T-cell (primary cell): ENCODE measurements around the gene FAM135A. TPM values are rescaled to one million over a fixed set of nuclear protein-coding genes. Genes with fewer than 3 reads are reported as not detected.

Source experiments
- ATAC-seq, 4 experiments: fragments of 200-7000 bp in 3 of 4; fragments of 150-1000 bp in 1 of 4; cut with Tn5 transposase; replicated peaks in 1 of 4; 1 replicate in 3 of 4; 2 replicates in 1 of 4; pipeline ENCODE4 v1.10.0; 2021; ENCODE audit warnings: moderate library complexity in 3 of 4, mild to moderate bottlenecking in 2 of 4, moderate number of reproducible peaks in 1 of 4
- CTCF ChIA-PET, 2 donors: fragments of 300-600 bp; sonication (Branson Sonifier 250); formaldehyde crosslinking; loops; one replicate each; lab custom pipeline; 2022; ENCODE audit warnings: antibody characterized with exemption in 2 of 2; lab: Charles Lee
- POLR2A ChIA-PET, 2 donors: fragments of 300-600 bp; sonication (Branson Sonifier 250); formaldehyde crosslinking; loops; one replicate each; lab custom pipeline; 2022; ENCODE audit warnings: antibody characterized with exemption in 2 of 2; lab: Charles Lee
- DNase-seq, 35 experiments: peaks; one replicate each; pipeline versions ENCODE4 v3.0.0 to v3.0.0-alpha.2; 2013 to 2023
- H3K27ac ChIP-seq: one replicate; pipeline ENCODE4 v1.5.1; 2013; ENCODE audit warnings: low read length
- H3K27me3 ChIP-seq, 2 experiments: replicated peaks in 1 of 2; 1 replicate in 1 of 2; 2 replicates in 1 of 2; pipeline versions ENCODE4 v1.6.1 to v1.7.0; 2013; ENCODE audit warnings: low read length in 1 of 2, mixed read lengths in 1 of 2; ENCODE audit not compliant: control insufficient read depth in 2 of 2, insufficient read depth in 2 of 2; ENCODE audit errors: extremely low read depth in 1 of 2
- H3K36me3 ChIP-seq, 2 donors: 1 replicate in 1 of 2; 2 replicates in 1 of 2; pipeline versions ENCODE4 v1.6.1 to v1.7.0; 2013; ENCODE audit warnings: low read length in 1 of 2; ENCODE audit not compliant: control insufficient read depth in 2 of 2, insufficient read depth in 1 of 2; ENCODE audit errors: extremely low read depth in 1 of 2
- H3K4me1 ChIP-seq, 2 experiments: 1 replicate in 1 of 2; 2 replicates in 1 of 2; pipeline versions ENCODE4 v1.6.1 to v1.7.0; 2013; ENCODE audit warnings: low read length in 2 of 2, mixed read lengths in 1 of 2; ENCODE audit not compliant: insufficient read depth in 2 of 2, control insufficient read depth in 1 of 2; ENCODE audit errors: extremely low read depth in 1 of 2
- H3K4me3 ChIP-seq, 2 donors: 1 replicate in 1 of 2; 2 replicates in 1 of 2; pipeline versions ENCODE4 v1.5.1 to v1.7.0; 2013; ENCODE audit warnings: mild to moderate bottlenecking in 2 of 2, low read length in 1 of 2, moderate library complexity in 1 of 2; ENCODE audit not compliant: control insufficient read depth in 1 of 2; ENCODE audit errors: extremely low read depth in 1 of 2
- H3K9me3 ChIP-seq: 2 replicates; pipeline ENCODE4 v1.7.0; 2013
- H3K27ac Mint-ChIP-seq, 2 donors: one replicate each; pipeline ENCODE4 v1.8.0; 2020 to 2021; ENCODE audit warnings: mild to moderate bottlenecking in 2 of 2, mixed read lengths in 2 of 2
- H3K27me3 Mint-ChIP-seq, 2 donors: one replicate each; pipeline ENCODE4 v1.8.0; 2021 to 2022; ENCODE audit warnings: mixed read lengths in 2 of 2
- H3K36me3 Mint-ChIP-seq: one replicate; pipeline ENCODE4 v1.8.0; 2021; ENCODE audit warnings: mixed read lengths
- H3K4me1 Mint-ChIP-seq, 3 donors: one replicate each; pipeline ENCODE4 v1.8.0; 2020 to 2022; ENCODE audit warnings: mixed read lengths in 3 of 3, mild to moderate bottlenecking in 1 of 3
- H3K4me3 Mint-ChIP-seq, 3 donors: one replicate each; pipeline ENCODE4 v1.8.0; 2020 to 2022; ENCODE audit warnings: mild to moderate bottlenecking in 3 of 3, mixed read lengths in 3 of 3, moderate library complexity in 3 of 3
- H3K9me3 Mint-ChIP-seq, 3 donors: one replicate each; pipeline ENCODE4 v1.8.0; 2020 to 2022; ENCODE audit warnings: mixed read lengths in 3 of 3
- WGBS: methylation state at CpG from one replicate; pipeline ENCODE4 v1.1.5; 2013; ENCODE audit warnings: missing lambda C conversion rate; ENCODE audit not compliant: insufficient coverage; 5-methylcytosine and 5-hydroxymethylcytosine counted together
- total RNA-seq, 35 experiments: library from RNA in 6 of 35; stranded (reverse) in 6 of 35; fragments of 120-200 nt in 1 of 35; gene quantifications; one replicate each; pipeline versions ENCODE4 v1.2.1 to v1.2.4 and lab custom pipeline; 2013 to 2026

FAM135A gene
- total RNA-seq, 5 donors from 2014 or later (not counting 1 experiment from before 2014, with no cell fraction given) = 6.4 to 8.4 (median 7.6) TPM

- Mint-ChIP-seq H3K27me3 (no peaks in the 10 kb centered on the region), H3K36me3 (peaks cover 4% of the 10 kb centered on the region), H3K4me1 (peaks cover 22 to 26% (median 23%) of the 10 kb centered on the region in 3 donors), H3K4me3 (peak overlapping the region; percentile 87 to 96 (median 95)), H3K27ac (peak overlapping the region; percentile 76 to 82), H3K9me3 (no peaks in the 10 kb centered on the region)
- POLR2A ChIA-PET = no interaction called here
- peak overlapping the region; percentile 86 to 87 for H3K4me3 ChIP-seq
- CTCF ChIA-PET = interaction anchor here (0.7 to 3.0 kb wide), 5 partner anchors 10 to 105 kb away, joined by 3 to 11 read pairs (median 4); no protein-coding TSS in a partner anchor
- H3K9me3 ChIP-seq = no peaks in the 10 kb centered on the region
- H3K27ac ChIP-seq = no peak overlapping the region
- peaks cover 0 to 4% of the 10 kb centered on the region in 2 donors for H3K36me3 ChIP-seq
- no peak for ATAC-seq
- H3K4me1 ChIP-seq = peaks cover 4 to 9% of the 10 kb centered on the region in 2 experiments
- WGBS = 4% methylated on average over 20 of the region's 20 CpGs
- peak in 4 of 35 experiments; percentile 1 to 36 (median 3) for DNase-seq
- H3K27me3 ChIP-seq = no peaks in the 10 kb centered on the region
Measured at GRCh38 chr6:70413992-70414494, 735 bp downstream of the FAM135A start.

DNA sequence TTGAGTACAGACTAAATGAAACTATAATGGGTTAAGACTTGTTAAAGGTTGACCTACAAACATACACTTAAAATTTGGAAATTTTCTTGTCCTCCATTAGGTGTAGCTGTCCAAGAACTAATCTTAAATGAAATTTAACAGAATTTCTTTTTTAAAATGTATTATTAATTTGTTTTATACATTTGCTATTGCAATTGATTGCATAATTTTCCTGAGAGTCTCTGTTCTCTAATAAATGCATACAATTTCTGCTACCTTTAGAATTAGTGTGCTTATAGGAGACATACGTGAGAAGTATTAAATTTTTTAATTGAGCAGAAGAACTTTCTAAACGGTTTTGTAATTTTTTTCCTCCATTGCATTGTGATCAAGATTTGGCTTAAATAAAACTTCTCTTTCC, 1.5 kb downstream of the FAM135A start:
- H3K4me1 Mint-ChIP-seq = peaks cover 22 to 29% (median 26%) of the 10 kb centered on the region in 3 donors
- Histone ChIP-seq H3K9me3 (no peaks in the 10 kb centered on the region), H3K4me3 (no peak overlapping the region), H3K4me1 (peaks cover 4 to 9% of the 10 kb centered on the region in 2 experiments), H3K27me3 (no peaks in the 10 kb centered on the region), H3K27ac (no peak overlapping the region), H3K36me3 (peaks cover 0 to 4% of the 10 kb centered on the region in 2 donors)
- no peaks in the 10 kb centered on the region for H3K9me3 Mint-ChIP-seq
- H3K27ac Mint-ChIP-seq = no peak overlapping the region
- H3K4me3 Mint-ChIP-seq = peak overlapping the region; percentile 87 to 96 (median 95)
- no peak for DNase-seq
- no peak for ATAC-seq
- ChIA-PET POLR2A (interaction anchor here in 1 of 2 donors (0.6 kb wide), 2 partner anchors 18 to 66 kb away, joined by 3 to 4 read pairs; no protein-coding TSS in a partner anchor), CTCF (interaction anchor here in 1 of 2 donors (0.9 to 3.0 kb wide), 2 partner anchors 19 to 43 kb away, joined by 3 to 11 read pairs; no protein-coding TSS in a partner anchor)
- H3K36me3 Mint-ChIP-seq = peaks cover 9% of the 10 kb centered on the region
- WGBS = no CpG with 5 or more reads among the region's 2 CpGs
- no peaks in the 10 kb centered on the region for H3K27me3 Mint-ChIP-seq

GRCh38 chr6:70415247-70415646, 1.9 kb downstream of the FAM135A start:
- Mint-ChIP-seq H3K27ac (peak overlapping the region in 1 of 2 donors; percentile 30), H3K9me3 (no peaks in the 10 kb centered on the region), H3K4me1 (peaks cover 22 to 29% (median 26%) of the 10 kb centered on the region in 3 donors), H3K36me3 (peaks cover 10% of the 10 kb centered on the region), H3K4me3 (peak overlapping the region in 2 of 3 donors; percentile 29 to 96), H3K27me3 (no peaks in the 10 kb centered on the region)
- CTCF ChIA-PET = no interaction called here
- H3K27me3 ChIP-seq = no peaks in the 10 kb centered on the region
- H3K36me3 ChIP-seq = peaks cover 0 to 4% of the 10 kb centered on the region in 2 donors
- H3K27ac ChIP-seq = no peak overlapping the region
- POLR2A ChIA-PET = interaction anchor here in 1 of 2 donors (0.6 kb wide), 2 partner anchors 18 to 65 kb away, joined by 3 to 4 read pairs; no protein-coding TSS in a partner anchor
- no peaks in the 10 kb centered on the region for H3K9me3 ChIP-seq
- ATAC-seq = no peak
- H3K4me1 ChIP-seq = peaks cover 4 to 9% of the 10 kb centered on the region in 2 experiments
- H3K4me3 ChIP-seq = no peak overlapping the region
- peak in 1 of 35 experiments; percentile 6 for DNase-seq

- Mint-ChIP-seq H3K9me3 (no peaks in the 10 kb centered on the region), H3K4me1 (peaks cover 22 to 29% (median 26%) of the 10 kb centered on the region in 3 donors), H3K36me3 (peaks cover 12% of the 10 kb centered on the region), H3K27ac (no peak overlapping the region), H3K27me3 (no peaks in the 10 kb centered on the region), H3K4me3 (no peak overlapping the region)
- Histone ChIP-seq H3K9me3 (no peaks in the 10 kb centered on the region), H3K36me3 (peaks cover 0 to 4% of the 10 kb centered on the region in 2 donors), H3K27ac (no peak overlapping the region), H3K4me3 (no peak overlapping the region), H3K4me1 (peaks cover 4 to 9% of the 10 kb centered on the region in 2 experiments), H3K27me3 (no peaks in the 10 kb centered on the region)
- ChIA-PET CTCF (no interaction called here), POLR2A (interaction anchor here in 1 of 2 donors (0.6 kb wide), 2 partner anchors 17 to 65 kb away, joined by 3 to 4 read pairs; no protein-coding TSS in a partner anchor)
- ATAC-seq (no peak), DNase-seq (no peak)
- WGBS = no CpG with 5 or more reads among the region's 1 CpG
Measured at GRCh38 chr6:70415660-70416059, 2.4 kb downstream of the FAM135A start.

- no peaks in the 10 kb centered on the region for H3K27me3 ChIP-seq
- H3K9me3 ChIP-seq = no peaks in the 10 kb centered on the region
- 100% methylated on average over 1 of the region's 2 CpGs for WGBS
- H3K9me3 Mint-ChIP-seq = no peaks in the 10 kb centered on the region
- no peak for DNase-seq
- no peak overlapping the region for H3K27ac Mint-ChIP-seq
- H3K36me3 Mint-ChIP-seq = peaks cover 36% of the 10 kb centered on the region
- CTCF ChIA-PET = interaction anchor here in 1 of 2 donors (0.6 to 0.7 kb wide), 2 partner anchors 51 to 97 kb away, joined by 3 read pairs; no protein-coding TSS in a partner anchor
- H3K27me3 Mint-ChIP-seq = no peaks in the 10 kb centered on the region
- H3K4me1 Mint-ChIP-seq = peaks cover 0 to 6% (median under 1%) of the 10 kb centered on the region in 3 donors
- H3K27ac ChIP-seq = no peak overlapping the region
- ATAC-seq = no peak
- no peak overlapping the region for H3K4me3 Mint-ChIP-seq
- H3K4me3 ChIP-seq = no peak overlapping the region
- POLR2A ChIA-PET = interaction anchor here (0.6 to 0.7 kb wide), 2 partner anchors 18 to 32 kb away, joined by 3 read pairs; no protein-coding TSS in a partner anchor
- H3K36me3 ChIP-seq = peaks cover 0 to 5% of the 10 kb centered on the region in 2 donors
- no peaks in the 10 kb centered on the region for H3K4me1 ChIP-seq
Measured at GRCh38 chr6:70421509-70421908, 8.2 kb downstream of the FAM135A start.

GRCh38 chr6:70423189-70424134, 10.2 kb downstream of the FAM135A start:
- ChIA-PET CTCF (interaction anchor here (0.6 kb wide), 2 partner anchors 9 to 12 kb away, joined by 3 to 4 read pairs; no protein-coding TSS in a partner anchor), POLR2A (no interaction called here)
- DNase-seq (no peak), ATAC-seq (no peak)
- Mint-ChIP-seq H3K27me3 (no peaks in the 10 kb centered on the region), H3K27ac (no peak overlapping the region), H3K4me3 (no peak overlapping the region), H3K36me3 (peaks cover 38% of the 10 kb centered on the region), H3K9me3 (no peaks in the 10 kb centered on the region), H3K4me1 (peaks cover 0 to 6% (median 0%) of the 10 kb centered on the region in 3 donors)
- peaks cover 0 to 5% of the 10 kb centered on the region in 2 donors for H3K36me3 ChIP-seq
- no peaks in the 10 kb centered on the region for H3K4me1 ChIP-seq
- H3K27me3 ChIP-seq = no peaks in the 10 kb centered on the region
- no peak overlapping the region for H3K27ac ChIP-seq
- H3K4me3 ChIP-seq = no peak overlapping the region
- WGBS = 91% methylated on average over 4 of the region's 5 CpGs
- no peaks in the 10 kb centered on the region for H3K9me3 ChIP-seq
